HEK293T (cell line): Measurements from ENCODE around the gene CADPS.

Experiments
- ARNT ChIP-seq: fragments of 450-650 bp; IDR thresholded peaks from 2 replicates; pipeline ENCODE4 v1.6.1; 2017; ENCODE audit warnings: mild to moderate bottlenecking
- FOXA1 ChIP-seq: fragments of 450-650 bp; IDR thresholded peaks from 2 replicates; pipeline ENCODE4 v1.6.1; 2016; ENCODE audit warnings: mild to moderate bottlenecking
- FOXK2 ChIP-seq: fragments of 450-650 bp; IDR thresholded peaks from 2 replicates; pipeline ENCODE4 v1.6.1; 2016; ENCODE audit warnings: mild to moderate bottlenecking
- HDGF ChIP-seq: fragments of 450-650 bp; IDR thresholded peaks from 2 replicates; pipeline ENCODE4 v1.6.1; 2017; ENCODE audit warnings: antibody characterized with exemption, borderline replicate concordance
- NFRKB ChIP-seq: fragments of 450-650 bp; IDR thresholded peaks from 2 replicates; pipeline ENCODE4 v1.6.1; 2016; ENCODE audit warnings: mild to moderate bottlenecking, moderate library complexity
- PKNOX1 ChIP-seq: fragments of 450-650 bp; IDR thresholded peaks from 2 replicates; pipeline ENCODE4 v1.6.1; 2016
- SUZ12 ChIP-seq: fragments of 450-650 bp; IDR thresholded peaks from 2 replicates; pipeline ENCODE4 v1.6.1; 2016; ENCODE audit warnings: mild to moderate bottlenecking
- ZNF384 ChIP-seq: fragments of 450-650 bp; IDR thresholded peaks from 2 replicates; pipeline ENCODE4 v1.6.1; 2016

- TF ChIP-seq FOXK2 (no peak), PKNOX1 (no peak), ARNT (no peak), ZNF384 (no peak), NFRKB (no peak), SUZ12 (no peak), HDGF (no peak), FOXA1 (no peak)
These were observed 321.4 kb downstream of the CADPS start for GRCh38 chr3:62553811-62554210.
